HG03469 (cell line): ENCODE measurements around the gene TTC7B.

Experiments used
- ATAC-seq: cut with Tn5 transposase; IDR thresholded peaks from one replicate; pipeline ENCODE4 v1.9.1; 2021; ENCODE audit warnings: mild to moderate bottlenecking, moderate library complexity, moderate number of reproducible peaks; ENCODE audit not compliant: unreplicated experiment

The TTC7B gene

DNA sequence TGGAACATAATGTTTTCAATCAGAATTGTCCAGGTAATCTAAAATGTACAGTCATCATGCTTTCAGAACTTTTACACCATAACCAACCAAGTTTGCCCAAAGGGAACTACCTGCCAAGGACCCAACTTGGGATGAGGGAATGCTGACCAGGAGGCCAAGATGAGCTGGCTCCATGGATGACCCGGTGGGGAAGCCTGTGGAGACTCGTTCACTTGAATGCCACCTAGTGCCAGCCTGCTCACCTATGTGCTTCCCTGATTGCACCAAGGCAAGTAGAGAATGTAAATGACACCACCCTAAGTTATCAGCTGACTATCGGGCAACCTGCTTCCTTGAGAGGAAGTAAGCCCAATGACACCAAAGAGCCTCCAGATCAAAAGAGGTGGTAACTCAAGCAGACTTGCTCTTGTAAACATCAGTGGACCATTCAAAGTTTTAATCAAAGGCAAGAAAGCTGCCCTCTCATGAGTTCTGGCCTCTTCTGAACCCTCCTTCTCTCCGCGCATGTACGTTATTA lies 137.3 kb downstream of the TTC7B start:
- no peak for ATAC-seq

DNA sequence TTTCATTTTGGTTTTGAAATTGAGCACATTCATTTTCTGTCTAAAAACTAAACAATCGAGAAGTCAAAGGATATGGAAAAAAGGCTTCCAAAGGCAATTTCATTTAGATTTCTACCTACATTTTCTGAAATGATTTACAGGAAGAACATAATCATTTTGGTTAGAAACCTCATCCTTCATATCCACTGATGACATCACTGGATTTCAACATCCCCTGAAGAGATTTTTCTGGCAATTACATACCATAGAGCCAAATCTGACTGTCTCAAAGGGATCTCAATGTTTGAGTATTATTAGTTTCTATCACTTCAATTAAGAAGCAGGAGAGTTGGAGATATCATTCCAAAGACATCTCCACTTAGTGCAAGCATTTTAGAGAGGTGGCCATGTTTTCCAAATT lies 137.8 kb downstream of the TTC7B start:
- ATAC-seq = no peak

DNA sequence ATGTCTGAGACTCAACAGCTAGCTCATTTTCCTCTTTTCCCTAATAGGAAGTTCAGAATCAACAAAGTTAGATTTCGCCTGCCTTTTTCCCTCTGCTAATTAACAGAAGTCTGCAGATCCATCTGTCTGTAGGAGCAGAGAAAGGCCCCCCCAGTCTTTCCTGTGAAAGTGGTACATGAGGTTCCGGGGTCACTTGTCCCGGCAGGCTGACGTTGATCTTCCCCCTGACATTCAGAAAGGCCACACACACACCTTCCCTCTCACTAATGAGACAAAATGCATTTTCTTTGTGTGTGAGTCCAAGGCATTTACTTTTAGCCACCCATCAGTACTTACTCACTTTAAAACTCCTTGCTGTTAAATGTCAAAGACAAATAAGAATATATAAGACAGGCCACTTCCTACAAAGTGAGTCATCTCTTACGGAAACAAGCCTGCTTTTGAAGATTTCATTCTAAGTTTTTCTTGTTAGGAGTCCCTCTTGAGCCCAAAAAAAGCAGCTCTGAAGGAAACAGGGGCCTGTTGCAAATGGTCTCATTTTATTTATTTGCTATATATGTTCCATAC lies 138.7 kb downstream of the TTC7B start:
- ATAC-seq = no peak

DNA sequence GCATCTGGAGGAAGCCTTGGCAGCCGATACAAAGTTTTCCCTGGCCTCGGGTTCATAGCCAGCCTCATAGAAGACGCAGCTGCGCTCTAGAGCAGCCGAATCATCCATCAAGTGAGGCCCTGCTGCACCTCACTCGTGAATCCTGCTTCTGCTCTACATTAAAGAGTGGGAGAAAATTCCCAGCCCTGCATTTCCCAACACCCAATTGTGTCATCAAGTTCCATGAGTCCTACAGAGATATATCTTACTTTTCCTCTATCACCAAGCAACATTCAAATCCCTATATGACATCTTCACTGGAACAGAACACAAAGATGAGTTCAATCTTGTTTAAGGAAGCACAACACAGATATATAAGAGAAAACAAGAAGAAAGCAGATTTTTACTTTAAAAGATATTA lies 139.3 kb downstream of the TTC7B start:
- no peak for ATAC-seq

DNA sequence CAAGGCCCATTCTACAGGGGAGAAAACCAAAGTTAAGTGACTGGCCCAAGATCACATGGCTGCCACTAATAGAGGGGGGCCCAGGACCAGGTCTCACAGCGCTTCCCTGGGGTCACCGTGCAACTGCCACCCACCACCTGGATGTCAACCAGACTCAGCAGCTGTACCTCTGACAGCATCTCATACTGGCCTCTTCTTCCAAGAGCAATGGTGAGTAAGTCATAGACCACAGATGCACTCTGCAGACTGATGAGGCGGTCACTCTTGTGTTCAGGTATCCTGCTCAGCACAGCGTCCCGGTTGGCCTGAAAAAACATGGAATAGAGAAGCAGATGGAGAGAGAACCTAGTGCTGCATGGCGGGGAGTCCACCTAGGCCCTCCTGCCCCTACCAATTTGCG lies 139.9 kb downstream of the TTC7B start:
- ATAC-seq = no peak

DNA sequence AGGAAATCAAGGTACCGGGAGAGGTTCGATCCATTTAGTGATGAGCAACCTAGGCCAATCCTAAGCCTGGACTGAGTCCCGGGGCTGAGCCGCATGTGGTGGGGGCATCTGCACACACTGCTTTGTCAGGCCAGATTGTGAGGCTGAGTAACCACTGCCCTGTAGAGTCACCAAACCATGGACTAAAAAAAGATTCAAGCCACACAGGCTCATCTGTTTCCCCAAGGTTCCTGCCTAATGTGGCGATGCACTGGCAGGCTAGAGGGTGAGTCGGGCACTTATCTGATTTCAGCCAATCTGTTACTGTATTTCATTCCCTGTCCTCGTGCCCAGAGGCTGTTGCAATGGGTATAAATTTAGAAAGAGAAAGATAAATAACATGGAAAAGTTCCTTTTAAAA lies 140.8 kb downstream of the TTC7B start:
- ATAC-seq = no peak

DNA sequence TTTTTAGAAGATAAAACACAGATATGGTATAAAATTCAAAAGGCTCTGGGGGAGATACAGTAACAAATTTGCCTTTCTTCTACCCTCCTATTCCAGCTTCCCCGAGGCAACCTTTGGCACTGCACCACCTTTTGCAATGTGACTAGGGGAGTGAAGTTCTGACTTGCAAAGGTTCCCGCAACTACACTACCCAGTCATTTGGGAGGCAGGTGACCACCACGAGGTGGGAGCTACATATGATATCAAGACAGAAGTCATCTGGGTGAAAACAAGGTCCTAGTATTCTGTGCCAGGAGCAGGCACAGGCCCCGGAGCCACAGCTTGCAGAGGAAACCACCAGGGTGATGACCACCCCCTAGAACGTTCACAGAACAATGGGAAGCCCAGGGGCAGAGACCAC lies 141.5 kb downstream of the TTC7B start:
- ATAC-seq = no peak

DNA sequence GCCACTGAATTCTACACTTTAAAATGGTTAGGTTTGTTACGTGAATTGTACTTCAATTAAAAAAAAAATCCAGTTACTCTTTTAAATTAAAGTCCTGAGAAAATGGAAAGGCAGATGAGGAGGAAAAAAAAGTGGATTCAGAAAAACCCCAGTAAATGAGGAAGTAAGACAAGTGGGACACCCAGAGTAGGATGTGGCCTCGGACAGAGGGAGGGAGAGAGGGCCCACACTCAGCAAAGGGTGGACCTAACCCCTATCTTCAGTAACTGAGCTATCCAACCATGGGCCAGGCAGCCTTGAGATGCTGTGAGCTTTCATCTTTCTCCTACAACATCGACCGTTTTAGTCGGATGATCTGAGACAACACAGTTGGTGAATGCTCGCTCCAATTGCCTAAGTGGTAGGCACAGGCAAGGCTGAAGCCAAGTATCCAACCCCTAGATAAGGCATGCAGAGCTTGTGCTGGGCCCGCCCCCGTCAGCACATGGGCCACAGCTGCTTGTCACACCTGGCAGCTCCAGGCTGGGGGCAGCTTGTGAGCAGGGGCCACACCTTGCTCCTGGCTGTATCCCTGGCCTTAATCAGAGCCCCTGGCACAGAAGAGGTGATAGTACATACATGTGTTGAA lies 142.1 kb downstream of the TTC7B start:
- no peak for ATAC-seq

DNA sequence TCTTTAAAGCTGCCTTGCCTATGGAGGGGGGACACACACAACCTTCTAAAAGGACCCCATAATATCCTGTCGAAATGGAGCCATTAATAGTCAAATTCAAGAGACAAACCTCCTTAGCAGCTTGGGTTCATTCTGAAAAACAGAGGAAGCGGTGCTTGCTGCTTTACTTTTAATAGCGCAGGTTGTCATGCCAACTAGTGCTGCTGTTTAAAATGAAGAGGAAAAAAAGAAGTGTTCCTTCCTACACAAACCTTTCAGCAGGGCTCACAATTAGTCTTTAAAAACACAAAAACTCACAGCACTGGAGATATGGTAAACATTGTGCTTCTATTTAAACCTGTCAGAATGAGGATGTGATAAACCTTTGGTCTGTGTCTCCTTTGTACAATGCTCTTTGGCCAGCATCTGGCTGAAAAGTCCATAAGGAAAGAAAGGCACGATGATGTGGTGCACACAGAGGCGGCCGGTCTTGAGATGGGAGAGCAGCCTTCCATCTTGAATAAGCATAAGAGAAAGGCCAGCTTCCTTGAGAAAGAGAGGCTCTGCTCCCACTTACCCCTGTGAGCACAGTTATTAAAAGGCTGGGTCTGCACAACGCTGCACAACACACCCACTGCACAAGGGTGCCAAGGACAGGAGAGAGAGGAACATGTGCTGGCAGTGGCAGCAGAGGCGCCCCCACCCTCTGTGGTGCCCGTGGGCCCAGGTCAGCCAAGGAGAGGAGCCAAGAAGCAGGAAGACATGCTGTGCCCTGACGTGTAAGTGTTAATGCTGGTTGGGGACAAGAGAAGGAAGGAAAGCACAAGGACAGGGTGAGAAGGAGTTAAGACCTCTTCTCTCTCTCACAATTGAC lies 144.6 kb downstream of the TTC7B start:
- no peak for ATAC-seq

DNA sequence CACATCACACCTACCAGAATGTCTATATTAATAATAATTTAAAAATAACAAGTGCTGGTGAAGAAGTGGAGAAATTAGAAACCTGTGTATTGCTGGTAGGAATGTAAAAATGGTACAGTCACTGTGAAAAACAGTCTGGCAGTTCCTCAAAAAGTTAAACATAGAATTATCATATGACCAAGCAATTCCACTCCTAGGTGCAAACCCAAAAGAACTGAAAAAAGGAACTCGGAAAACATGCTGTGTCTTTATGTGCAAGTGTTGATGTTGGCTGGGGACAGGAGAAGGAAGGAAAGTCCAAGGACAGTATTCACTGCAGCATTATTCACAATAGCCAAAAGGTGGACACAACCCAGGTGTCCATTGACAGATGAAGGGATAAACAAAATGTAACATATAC lies 146.5 kb downstream of the TTC7B start:
- no peak for ATAC-seq

DNA sequence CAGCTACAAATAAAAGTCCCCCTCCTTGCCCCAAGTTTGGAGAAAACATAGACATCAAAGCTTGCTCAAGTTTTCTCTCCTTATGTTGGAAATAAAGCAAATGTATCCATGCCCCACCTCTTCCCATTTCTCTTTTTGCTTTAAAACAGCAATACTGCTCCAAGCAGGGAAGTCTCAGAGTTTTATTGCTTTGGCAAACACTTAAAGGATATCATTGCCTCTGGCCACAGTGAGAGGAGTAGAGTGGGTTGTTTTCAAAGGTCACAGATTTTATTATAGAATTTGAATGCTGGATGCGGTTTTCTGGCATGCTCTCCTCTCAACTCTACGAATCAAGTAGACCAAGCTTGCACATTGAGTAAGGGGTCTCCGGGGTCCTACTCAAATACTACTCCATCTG lies 149.7 kb downstream of the TTC7B start:
- ATAC-seq = no peak

DNA sequence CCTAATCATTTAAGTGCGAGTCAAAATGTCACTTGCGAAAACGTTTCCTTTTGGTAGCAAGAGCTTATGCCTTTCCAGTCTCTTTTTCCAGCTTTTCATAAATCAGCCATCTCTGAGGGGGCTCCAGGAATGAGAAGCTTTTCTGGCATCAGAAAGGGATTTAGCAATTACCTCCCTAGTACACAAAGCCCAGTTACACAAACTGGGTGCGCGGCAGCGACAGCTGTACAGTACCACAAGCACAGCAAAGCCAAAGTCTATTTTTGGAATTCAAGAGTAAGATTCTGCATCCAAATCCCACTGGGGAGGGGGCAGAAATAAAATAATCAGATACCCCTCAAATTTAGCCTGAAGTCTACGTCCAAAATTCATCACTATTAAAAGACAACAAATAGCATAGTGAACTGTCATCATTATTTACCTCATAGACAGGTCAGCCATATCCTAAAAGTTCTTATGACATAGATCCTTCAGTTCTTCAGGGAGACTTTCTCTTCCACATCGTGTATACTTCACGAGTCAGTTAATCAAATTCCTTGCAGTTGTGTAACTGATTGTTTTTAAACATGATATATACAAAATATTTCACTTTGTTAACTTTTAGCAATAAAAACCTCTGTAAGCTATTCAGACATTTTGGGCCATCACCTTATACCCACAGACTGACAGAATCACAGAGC lies 150.8 kb downstream of the TTC7B start:
- no peak for ATAC-seq

DNA sequence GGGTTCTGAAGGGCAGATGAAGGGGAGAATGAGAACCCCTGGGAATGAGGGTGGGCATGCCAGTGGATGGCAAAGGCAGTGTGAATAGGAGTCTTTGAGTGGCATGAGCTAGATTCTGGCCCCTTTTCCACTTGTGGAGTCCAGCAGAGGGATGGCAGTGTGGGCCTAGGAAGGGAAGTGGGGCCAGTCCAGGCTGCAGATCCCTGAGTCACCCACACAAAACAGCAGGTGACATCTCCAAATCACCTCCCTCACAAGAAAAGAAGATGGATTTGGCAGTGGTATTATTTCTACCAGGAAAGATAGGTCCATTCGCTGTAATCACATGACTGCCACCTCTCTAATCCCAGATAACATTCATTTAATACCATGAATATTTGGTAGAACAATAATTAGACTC lies 151.3 kb downstream of the TTC7B start:
- ATAC-seq = no peak

DNA sequence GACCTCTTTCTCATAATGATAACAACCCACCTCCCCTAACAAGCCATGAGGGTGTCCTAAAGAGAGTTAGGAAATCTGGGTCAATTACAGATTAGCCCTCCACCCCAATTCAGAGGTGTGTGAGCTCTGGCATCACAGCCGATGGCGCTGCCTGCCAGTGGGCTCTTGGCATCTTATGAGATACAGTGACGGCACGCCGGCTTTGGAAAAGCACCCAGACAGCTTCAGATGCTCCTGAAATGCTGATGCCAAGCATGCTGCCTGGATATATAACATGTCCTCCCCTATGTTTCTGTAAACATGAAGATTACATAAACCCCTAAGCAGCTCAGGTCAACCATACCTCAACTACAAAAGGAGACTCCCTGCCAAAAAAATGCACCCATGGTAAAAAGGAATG lies 152.6 kb downstream of the TTC7B start:
- ATAC-seq = no peak

DNA sequence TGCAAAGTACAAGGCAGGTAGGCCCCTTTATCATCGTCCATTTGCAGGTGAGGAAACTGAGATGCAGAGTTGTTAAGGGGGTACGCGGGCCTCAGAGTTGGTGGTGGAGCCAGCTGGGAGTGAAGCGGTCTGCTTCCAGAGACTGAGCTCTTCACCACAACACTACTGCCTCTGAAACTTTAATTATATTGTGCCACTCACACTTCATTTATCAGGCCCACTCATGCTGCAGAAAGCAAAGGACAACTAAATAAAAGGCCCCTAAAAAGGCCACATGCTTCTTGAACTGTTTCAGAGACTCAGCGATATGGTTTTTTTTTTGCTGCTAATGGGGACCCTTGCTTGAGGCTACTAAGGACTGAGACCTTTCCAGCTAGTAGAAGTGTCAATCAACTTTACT lies 153.1 kb downstream of the TTC7B start:
- ATAC-seq = no peak

DNA sequence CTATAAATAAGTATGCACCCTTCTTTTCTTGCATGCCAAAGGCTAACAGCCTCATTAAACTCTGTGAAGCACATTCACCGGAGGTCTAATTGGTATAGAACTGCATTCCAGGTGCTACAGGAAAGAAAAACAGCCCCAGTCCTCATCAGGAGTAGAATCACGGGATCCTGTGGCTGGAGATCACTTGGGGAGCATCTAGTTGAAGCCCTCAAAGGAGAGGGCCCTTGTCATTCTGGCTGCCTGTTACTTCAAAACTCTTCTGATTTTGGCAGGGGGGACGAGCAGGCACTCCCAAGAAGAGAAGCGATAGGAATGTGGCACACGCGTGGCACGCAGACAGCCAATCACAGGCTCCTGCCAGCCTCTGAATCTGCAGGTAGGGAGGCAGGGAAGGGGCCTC lies 154.4 kb downstream of the TTC7B start:
- no peak for ATAC-seq

DNA sequence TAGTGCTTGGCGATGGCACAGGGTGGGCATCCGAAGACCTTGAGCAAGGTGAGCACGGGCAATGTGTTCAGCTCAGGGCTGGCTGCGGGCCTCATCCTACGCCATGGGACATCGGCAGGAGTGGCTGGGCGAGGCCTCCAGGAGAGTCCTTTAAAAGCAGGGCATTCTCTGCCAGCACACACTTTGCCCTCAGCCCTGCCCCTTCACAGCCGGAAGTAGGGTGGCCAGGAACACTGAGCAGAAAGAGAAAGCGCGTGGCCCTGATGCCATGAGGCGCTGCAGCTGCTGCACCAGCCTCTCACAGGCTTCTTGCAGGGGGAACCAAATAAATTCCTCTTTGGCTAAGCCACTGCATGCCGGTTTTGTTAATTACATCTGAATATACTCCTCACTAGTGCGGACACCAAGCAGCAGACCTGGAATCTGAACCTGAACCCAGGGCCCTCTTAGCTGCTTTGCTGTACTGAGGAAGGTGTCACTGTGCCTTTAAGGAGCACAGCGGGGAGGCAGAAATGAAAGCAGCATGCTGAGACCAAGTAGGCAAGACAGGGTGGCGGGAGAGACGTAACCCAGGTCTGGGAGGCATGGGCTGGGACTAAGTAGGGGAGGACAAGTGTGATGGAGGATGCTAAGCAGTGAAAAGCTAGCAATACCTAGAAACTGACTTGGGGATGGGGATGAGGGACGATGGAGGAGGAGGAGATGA lies 155.2 kb downstream of the TTC7B start:
- no peak for ATAC-seq

DNA sequence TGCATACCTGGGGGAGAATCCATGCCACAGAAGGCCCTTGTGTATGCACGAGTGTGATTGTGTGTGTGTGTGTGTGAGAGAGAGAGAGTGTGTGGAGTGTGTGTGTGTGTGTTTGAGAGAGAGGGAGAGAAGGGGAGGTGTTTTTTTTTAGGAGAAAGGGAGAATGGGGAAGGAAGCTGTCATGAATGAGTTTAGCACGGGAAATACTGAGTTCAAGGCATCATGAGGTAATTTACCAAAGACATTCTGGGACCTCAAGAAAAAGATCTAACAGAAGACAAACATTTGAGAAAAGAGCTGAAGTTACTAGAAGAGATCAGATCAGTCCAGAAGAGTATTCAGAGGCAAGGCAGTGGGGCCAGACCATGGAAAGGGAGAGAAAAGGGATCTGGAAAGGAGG lies 157.1 kb downstream of the TTC7B start:
- ATAC-seq = no peak

DNA sequence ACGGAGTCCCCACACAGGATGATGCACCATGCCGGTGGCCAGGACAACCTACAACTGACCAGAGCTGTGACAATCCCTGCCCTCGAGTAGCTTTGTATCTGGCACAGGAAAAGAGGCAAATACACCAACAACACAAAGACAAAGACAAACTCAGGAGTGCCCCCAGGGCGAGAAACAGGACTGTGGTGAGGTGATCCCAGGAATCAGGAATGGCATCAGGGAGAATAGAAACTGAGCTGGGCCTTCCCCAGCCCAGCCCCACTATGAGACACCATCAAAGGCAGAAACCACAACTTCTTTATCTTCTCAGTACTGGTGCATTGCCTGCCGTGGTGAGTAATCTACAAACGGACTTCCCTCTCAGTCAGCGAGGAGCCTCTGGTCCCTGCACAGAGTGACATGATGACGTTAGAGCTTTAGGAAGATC lies 157.7 kb downstream of the TTC7B start:
- ATAC-seq = no peak

DNA sequence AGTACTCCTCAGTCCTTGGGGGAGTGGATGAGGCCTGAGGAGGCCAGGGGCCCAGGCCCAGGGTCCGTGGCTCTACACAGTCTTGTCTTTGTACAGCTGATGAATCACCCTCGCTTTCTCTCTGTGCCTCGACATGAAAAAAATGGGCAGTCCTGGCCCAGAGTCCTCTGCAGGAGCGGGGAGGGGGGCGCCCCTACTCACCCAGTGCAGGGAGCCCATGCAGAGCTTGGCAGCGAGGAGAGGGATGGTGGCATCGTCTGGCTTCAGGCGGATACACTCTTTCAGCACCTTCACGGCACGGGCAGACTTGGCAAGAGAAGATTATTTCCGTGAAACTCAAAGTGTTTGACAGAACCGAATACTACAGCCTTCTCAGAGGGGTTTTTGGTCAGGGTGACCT lies 159.3 kb downstream of the TTC7B start:
- no peak for ATAC-seq

DNA sequence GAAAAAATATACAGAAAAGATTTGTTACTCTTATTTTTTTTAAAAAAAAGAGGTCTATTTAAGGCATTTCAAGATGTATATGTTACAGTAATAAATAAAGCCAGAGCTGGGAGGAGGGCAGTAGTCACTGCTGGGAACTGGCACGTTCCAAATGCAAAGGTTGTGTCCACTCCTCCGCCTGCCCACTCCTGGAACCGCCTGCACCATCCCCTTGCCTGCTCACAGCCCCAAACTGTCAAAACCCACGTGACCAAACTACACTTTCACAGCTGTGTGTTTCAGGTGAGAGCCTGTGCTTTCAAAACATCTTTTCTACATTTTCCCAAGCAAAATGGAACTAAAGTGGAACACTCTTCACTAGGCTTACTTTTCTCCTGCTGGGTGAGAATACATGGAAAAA lies 160.4 kb downstream of the TTC7B start:
- no peak for ATAC-seq
